ENCODE measurements around the gene MRPL45. TPM values are rescaled to one million over a fixed set of nuclear protein-coding genes. Genes with fewer than 3 reads are reported as not detected.

The MRPL45 gene
- total RNA-seq, 1 experiment from 2014 or later, result 60.3 TPM

DNA sequence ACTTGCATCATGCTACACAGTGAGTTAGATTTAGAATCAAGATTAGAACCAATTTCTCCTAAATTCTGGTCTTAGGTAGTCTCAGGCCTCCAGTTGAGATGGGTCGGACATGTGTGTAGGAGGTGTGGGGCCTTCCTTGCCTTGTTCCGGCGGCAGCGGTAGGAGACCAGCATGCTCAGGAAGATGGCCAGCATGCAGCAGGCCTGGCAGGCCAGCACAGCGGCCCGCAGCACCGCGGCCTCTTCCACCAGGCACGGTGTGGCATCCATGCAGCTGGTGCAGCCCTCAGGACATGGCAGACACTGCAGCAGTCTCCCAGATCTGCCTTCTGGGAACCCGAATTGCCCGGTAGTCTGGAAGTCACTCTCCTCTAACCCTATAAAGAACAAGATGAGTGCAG, 39.9 kb downstream of the MRPL45 start:
- ChIA-PET CTCF (interaction anchor here (1.2 kb wide), 1 partner anchor 13 kb away, joined by 4 read pairs; no protein-coding TSS in a partner anchor), POLR2A (no interaction called here)

More for the DNA sequence above, 39.9 kb downstream of the MRPL45 start:
- no peaks in the 10 kb centered on the region; the same call in 1 of the 2 replicates for H3K27me3 Mint-ChIP-seq (ENCODE audit: low read depth)
- TF ChIP-seq, protein P1, sequence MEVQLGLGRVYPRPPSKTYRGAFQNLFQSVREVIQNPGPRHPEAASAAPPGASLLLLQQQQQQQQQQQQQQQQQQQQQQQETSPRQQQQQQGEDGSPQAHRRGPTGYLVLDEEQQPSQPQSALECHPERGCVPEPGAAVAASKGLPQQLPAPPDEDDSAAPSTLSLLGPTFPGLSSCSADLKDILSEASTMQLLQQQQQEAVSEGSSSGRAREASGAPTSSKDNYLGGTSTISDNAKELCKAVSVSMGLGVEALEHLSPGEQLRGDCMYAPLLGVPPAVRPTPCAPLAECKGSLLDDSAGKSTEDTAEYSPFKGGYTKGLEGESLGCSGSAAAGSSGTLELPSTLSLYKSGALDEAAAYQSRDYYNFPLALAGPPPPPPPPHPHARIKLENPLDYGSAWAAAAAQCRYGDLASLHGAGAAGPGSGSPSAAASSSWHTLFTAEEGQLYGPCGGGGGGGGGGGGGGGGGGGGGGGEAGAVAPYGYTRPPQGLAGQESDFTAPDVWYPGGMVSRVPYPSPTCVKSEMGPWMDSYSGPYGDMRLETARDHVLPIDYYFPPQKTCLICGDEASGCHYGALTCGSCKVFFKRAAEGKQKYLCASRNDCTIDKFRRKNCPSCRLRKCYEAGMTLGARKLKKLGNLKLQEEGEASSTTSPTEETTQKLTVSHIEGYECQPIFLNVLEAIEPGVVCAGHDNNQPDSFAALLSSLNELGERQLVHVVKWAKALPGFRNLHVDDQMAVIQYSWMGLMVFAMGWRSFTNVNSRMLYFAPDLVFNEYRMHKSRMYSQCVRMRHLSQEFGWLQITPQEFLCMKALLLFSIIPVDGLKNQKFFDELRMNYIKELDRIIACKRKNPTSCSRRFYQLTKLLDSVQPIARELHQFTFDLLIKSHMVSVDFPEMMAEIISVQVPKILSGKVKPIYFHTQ (CRISPR knock-in tag; IDR thresholded peaks at IDR 0.05), result no peak
- TF ChIP-seq TP53 (CRISPR knock-in tag; IDR thresholded peaks at IDR 0.05) (no peak), ZBTB21 (CRISPR knock-in tag; IDR thresholded peaks at IDR 0.05; ENCODE audit: borderline replicate concordance) (no peak), SMAD3 (CRISPR knock-in tag; IDR thresholded peaks at IDR 0.05; ENCODE audit: borderline replicate concordance) (no peak), SP1 (CRISPR knock-in tag; conservative IDR thresholded peaks at IDR 0.05) (no peak), GTF2I (CRISPR knock-in tag; conservative IDR thresholded peaks at IDR 0.05) (no peak), FOXJ3 (CRISPR knock-in tag; IDR thresholded peaks at IDR 0.05; ENCODE audit: borderline replicate concordance) (no peak), SOX15 (CRISPR knock-in tag; IDR thresholded peaks at IDR 0.05) (no peak), ZNF138 (CRISPR knock-in tag; conservative IDR thresholded peaks at IDR 0.05) (no peak), RELA (CRISPR knock-in tag; IDR thresholded peaks at IDR 0.05; ENCODE audit: borderline replicate concordance) (no peak)
- TF ChIP-seq, protein P2, sequence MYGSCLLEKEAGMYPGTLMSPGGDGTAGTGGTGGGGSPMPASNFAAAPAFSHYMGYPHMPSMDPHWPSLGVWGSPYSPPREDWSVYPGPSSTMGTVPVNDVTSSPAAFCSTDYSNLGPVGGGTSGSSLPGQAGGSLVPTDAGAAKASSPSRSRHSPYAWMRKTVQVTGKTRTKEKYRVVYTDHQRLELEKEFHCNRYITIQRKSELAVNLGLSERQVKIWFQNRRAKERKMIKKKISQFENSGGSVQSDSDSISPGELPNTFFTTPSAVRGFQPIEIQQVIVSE (CRISPR knock-in tag; IDR thresholded peaks at IDR 0.05; ENCODE audit: borderline replicate concordance), result no peak
- TF ChIP-seq, protein P3, sequence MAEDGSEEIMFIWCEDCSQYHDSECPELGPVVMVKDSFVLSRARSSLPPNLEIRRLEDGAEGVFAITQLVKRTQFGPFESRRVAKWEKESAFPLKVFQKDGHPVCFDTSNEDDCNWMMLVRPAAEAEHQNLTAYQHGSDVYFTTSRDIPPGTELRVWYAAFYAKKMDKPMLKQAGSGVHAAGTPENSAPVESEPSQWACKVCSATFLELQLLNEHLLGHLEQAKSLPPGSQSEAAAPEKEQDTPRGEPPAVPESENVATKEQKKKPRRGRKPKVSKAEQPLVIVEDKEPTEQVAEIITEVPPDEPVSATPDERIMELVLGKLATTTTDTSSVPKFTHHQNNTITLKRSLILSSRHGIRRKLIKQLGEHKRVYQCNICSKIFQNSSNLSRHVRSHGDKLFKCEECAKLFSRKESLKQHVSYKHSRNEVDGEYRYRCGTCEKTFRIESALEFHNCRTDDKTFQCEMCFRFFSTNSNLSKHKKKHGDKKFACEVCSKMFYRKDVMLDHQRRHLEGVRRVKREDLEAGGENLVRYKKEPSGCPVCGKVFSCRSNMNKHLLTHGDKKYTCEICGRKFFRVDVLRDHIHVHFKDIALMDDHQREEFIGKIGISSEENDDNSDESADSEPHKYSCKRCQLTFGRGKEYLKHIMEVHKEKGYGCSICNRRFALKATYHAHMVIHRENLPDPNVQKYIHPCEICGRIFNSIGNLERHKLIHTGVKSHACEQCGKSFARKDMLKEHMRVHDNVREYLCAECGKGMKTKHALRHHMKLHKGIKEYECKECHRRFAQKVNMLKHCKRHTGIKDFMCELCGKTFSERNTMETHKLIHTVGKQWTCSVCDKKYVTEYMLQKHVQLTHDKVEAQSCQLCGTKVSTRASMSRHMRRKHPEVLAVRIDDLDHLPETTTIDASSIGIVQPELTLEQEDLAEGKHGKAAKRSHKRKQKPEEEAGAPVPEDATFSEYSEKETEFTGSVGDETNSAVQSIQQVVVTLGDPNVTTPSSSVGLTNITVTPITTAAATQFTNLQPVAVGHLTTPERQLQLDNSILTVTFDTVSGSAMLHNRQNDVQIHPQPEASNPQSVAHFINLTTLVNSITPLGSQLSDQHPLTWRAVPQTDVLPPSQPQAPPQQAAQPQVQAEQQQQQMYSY (CRISPR knock-in tag; IDR thresholded peaks at IDR 0.05), result no peak
- TF ChIP-seq, protein P4, sequence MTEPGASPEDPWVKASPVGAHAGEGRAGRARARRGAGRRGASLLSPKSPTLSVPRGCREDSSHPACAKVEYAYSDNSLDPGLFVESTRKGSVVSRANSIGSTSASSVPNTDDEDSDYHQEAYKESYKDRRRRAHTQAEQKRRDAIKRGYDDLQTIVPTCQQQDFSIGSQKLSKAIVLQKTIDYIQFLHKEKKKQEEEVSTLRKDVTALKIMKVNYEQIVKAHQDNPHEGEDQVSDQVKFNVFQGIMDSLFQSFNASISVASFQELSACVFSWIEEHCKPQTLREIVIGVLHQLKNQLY (CRISPR knock-in tag; IDR thresholded peaks at IDR 0.05), result no peak
- TF ChIP-seq, protein P5, sequence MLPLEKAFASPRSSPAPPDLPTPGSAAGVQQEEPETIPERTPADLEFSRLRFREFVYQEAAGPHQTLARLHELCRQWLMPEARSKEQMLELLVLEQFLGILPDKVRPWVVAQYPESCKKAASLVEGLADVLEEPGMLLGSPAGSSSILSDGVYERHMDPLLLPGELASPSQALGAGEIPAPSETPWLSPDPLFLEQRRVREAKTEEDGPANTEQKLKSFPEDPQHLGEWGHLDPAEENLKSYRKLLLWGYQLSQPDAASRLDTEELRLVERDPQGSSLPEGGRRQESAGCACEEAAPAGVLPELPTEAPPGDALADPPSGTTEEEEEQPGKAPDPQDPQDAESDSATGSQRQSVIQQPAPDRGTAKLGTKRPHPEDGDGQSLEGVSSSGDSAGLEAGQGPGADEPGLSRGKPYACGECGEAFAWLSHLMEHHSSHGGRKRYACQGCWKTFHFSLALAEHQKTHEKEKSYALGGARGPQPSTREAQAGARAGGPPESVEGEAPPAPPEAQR (CRISPR knock-in tag; IDR thresholded peaks at IDR 0.05), result no peak
- TF ChIP-seq, protein P6, sequence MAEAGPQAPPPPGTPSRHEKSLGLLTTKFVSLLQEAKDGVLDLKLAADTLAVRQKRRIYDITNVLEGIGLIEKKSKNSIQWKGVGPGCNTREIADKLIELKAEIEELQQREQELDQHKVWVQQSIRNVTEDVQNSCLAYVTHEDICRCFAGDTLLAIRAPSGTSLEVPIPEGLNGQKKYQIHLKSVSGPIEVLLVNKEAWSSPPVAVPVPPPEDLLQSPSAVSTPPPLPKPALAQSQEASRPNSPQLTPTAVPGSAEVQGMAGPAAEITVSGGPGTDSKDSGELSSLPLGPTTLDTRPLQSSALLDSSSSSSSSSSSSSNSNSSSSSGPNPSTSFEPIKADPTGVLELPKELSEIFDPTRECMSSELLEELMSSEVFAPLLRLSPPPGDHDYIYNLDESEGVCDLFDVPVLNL (CRISPR knock-in tag; IDR thresholded peaks at IDR 0.05; ENCODE audit: borderline replicate concordance, low read depth), result no peak
- TF ChIP-seq, protein P7, sequence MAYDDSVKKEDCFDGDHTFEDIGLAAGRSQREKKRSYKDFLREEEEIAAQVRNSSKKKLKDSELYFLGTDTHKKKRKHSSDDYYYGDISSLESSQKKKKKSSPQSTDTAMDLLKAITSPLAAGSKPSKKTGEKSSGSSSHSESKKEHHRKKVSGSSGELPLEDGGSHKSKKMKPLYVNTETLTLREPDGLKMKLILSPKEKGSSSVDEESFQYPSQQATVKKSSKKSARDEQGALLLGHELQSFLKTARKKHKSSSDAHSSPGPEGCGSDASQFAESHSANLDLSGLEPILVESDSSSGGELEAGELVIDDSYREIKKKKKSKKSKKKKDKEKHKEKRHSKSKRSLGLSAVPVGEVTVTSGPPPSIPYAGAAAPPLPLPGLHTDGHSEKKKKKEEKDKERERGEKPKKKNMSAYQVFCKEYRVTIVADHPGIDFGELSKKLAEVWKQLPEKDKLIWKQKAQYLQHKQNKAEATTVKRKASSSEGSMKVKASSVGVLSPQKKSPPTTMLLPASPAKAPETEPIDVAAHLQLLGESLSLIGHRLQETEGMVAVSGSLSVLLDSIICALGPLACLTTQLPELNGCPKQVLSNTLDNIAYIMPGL (CRISPR knock-in tag; IDR thresholded peaks at IDR 0.05), result no peak
- H3K9me3 Mint-ChIP-seq, result no peaks in the 10 kb centered on the region
- DNase-seq (ENCODE audit: low spot score) (no peak), ATAC-seq (no peak)
- no peaks in the 10 kb centered on the region for H3K36me3 Mint-ChIP-seq
- H3K4me1 Mint-ChIP-seq, result peaks cover 16% of the 10 kb centered on the region
- no peak overlapping the region for H3K4me3 Mint-ChIP-seq
- H3K27ac Mint-ChIP-seq, result no peak overlapping the region
